ENCODE measurements around the gene TIPRL. TPM values are rescaled to one million over a fixed set of nuclear protein-coding genes. Genes with fewer than 3 reads are reported as not detected.

The TIPRL gene
- total RNA-seq, 2 donors from 2014 or later = 34.6 to 37.2 TPM

DNA sequence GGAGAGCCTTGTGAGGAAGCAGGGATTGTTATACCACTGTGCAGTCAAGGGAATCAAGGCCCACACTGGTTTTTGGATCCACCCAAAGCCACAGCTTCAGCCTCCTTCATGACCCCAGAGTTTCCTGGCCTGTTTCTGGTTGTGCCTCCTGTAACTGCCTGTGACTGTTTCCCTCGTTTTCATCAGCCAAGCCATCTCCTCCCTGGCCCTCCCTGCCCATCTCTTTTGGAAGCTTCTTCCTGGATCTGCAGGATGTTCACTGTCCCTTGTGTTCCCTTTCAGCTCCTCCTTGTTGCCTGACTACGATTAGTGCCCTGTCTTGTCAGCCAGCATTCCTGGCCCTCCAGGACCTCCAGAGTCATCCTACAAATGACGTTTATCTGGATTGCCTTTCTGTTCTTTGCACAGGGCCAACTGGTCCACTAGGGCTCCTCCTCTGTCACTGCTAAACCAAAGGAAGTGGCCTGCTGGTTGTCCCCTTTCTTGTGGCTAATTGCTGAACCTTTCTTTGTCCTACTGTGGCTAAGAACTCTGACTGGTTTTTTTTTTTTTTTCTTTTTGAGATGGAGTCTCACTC, 65.0 kb downstream of the TIPRL start:
- Histone ChIP-seq H3K9ac (ENCODE audit: low read depth in 2 of 2, low read length in 2 of 2) (no peak overlapping the region), H3K36me3 (peaks cover 4% of the 10 kb centered on the region), H3K27ac (no peak overlapping the region), H3K9me3 (no peaks in the 10 kb centered on the region), H3K4me3 (no peak overlapping the region), H3K4me1 (no peaks in the 10 kb centered on the region), H3K27me3 (no peaks in the 10 kb centered on the region)
- TF ChIP-seq, protein P1, sequence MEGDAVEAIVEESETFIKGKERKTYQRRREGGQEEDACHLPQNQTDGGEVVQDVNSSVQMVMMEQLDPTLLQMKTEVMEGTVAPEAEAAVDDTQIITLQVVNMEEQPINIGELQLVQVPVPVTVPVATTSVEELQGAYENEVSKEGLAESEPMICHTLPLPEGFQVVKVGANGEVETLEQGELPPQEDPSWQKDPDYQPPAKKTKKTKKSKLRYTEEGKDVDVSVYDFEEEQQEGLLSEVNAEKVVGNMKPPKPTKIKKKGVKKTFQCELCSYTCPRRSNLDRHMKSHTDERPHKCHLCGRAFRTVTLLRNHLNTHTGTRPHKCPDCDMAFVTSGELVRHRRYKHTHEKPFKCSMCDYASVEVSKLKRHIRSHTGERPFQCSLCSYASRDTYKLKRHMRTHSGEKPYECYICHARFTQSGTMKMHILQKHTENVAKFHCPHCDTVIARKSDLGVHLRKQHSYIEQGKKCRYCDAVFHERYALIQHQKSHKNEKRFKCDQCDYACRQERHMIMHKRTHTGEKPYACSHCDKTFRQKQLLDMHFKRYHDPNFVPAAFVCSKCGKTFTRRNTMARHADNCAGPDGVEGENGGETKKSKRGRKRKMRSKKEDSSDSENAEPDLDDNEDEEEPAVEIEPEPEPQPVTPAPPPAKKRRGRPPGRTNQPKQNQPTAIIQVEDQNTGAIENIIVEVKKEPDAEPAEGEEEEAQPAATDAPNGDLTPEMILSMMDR (IDR thresholded peaks at IDR 0.05) = no peak
- no peak for DNase-seq
- intact Hi-C loops (cut with DNase I) = no loop called here

DNA sequence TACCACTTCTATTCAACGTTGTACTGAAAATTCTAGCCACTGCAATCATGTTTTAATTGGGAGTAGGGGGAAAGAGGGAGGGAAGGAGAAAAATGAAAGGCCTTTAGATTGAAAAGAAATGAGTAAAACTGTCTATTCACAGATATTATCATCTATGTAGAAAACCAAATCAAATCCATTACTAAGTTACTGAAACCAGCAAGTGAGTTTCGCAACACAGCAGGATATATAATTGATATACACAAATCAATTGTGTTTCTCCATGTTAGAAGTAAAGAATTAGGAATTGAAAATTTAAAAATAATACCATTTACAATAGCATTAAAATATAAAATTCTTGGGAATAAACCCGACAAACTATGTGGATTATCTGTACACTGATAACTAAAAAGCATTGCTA, 66.3 kb downstream of the TIPRL start:
- TF ChIP-seq, protein P1 (IDR thresholded peaks at IDR 0.05) = no peak
- DNase-seq = no peak
- Histone ChIP-seq H3K27me3 (no peaks in the 10 kb centered on the region), H3K4me1 (no peaks in the 10 kb centered on the region), H3K9ac (ENCODE audit: low read depth in 2 of 2, low read length in 2 of 2) (no peak overlapping the region), H3K4me3 (no peak overlapping the region), H3K9me3 (no peaks in the 10 kb centered on the region), H3K27ac (no peak overlapping the region), H3K36me3 (peaks cover 4% of the 10 kb centered on the region)
- intact Hi-C loops (cut with DNase I) = no loop called here

DNA sequence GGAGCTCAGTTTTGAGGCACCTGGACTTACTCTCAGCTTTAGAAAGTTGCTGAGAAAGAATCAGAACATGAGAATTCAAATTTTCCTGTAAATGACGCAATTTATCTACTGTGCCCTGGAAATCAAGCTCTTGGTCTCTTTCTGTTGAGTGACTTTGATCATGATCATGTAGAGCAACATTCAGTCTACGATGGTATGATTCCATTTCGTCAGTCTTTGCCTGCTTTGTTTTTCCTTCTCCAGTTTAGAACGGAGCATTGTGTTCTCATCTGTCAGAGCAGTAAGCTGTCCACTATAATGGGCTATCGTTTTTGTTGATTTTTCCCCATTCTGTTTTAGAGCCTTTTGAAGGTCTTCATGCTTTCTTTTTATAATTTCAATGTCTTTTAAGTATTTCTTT, 67.7 kb downstream of the TIPRL start:
- H3K27me3 ChIP-seq = no peaks in the 10 kb centered on the region
- H3K27ac ChIP-seq = no peak overlapping the region
- H3K36me3 ChIP-seq = peaks cover 4% of the 10 kb centered on the region
- TF ChIP-seq, protein P1 (IDR thresholded peaks at IDR 0.05) = no peak
- no peaks in the 10 kb centered on the region for H3K9me3 ChIP-seq
- no peaks in the 10 kb centered on the region for H3K4me1 ChIP-seq
- no peak overlapping the region for H3K9ac ChIP-seq (ENCODE audit: low read depth in 2 of 2, low read length in 2 of 2)
- intact Hi-C loops (cut with DNase I) = no loop called here
- DNase-seq = no peak
- H3K4me3 ChIP-seq = no peak overlapping the region

Other genes with a start within 250 kb of the TIPRL start
- 10 to 100 TPM; 47.2 to 67.0 TPM for gene DCAF6, start 242.3 kb upstream of the TIPRL start, total RNA-seq
- gene MPC2, start 241.9 kb upstream of the TIPRL start, total RNA-seq = 100 to 1,000 TPM; 203 to 232 TPM
- 1 to 10 TPM; 2.5 to 3.2 TPM for gene GPR161, start 42.0 kb upstream of the TIPRL start, total RNA-seq
- 10 to 100 TPM; 70.9 to 84.5 TPM for gene SFT2D2, start 47.0 kb downstream of the TIPRL start, total RNA-seq
- 1 to 10 TPM; 1.5 to 1.6 TPM for gene TBX19, start 101.9 kb downstream of the TIPRL start, total RNA-seq

Measured in colonic mucosa (tissue), 4 donors.